ENCODE results near the gene OR52B6.
"Not testable (repeated sequence)": the region's sequence is repeated elsewhere in the genome, so short reads cannot be mapped to it uniquely, and the experiment has no call there.

Gene OR52B6

GRCh38 chr11:5580577-5580976 is at the start of gene OR52B6:
Gene OR52B6 (plus strand): TSS chr11:5580877. CDS start chr11:5580877, 0 bp downstream.
- no peak for FAIRE-seq

GRCh38 chr11:5531053-5531831 is 49.4 kb upstream of the OR52B6 start:
- FAIRE-seq = no peak

GRCh38 chr11:5534046-5534445 is 46.6 kb upstream of the OR52B6 start:
- no peak for FAIRE-seq

GRCh38 chr11:5536482-5536881 is 44.2 kb upstream of the OR52B6 start:
- FAIRE-seq = no peak

GRCh38 chr11:5541427-5541826 is 39.2 kb upstream of the OR52B6 start:
- no peak for FAIRE-seq

- FAIRE-seq = no peak
Observed at GRCh38 chr11:5546457-5546856, 34.2 kb upstream of the OR52B6 start.

- FAIRE-seq = no peak
Observed at GRCh38 chr11:5547982-5548381, 32.7 kb upstream of the OR52B6 start.

- no peak for FAIRE-seq
Observed at GRCh38 chr11:5548440-5548839, 32.2 kb upstream of the OR52B6 start, which contains the start of gene OR52H1. Gene OR52H1 (minus strand): TSS chr11:5548540. CDS start chr11:5545505, 3,035 bp downstream.

- no peak for FAIRE-seq
Observed at GRCh38 chr11:5550440-5551095, 30.1 kb upstream of the OR52B6 start.

GRCh38 chr11:5553343-5553742 is 27.3 kb upstream of the OR52B6 start:
- no peak for FAIRE-seq

GRCh38 chr11:5556596-5557188 is 24.0 kb upstream of the OR52B6 start:
- no peak for FAIRE-seq

- FAIRE-seq = no peak
Observed at GRCh38 chr11:5557751-5558150, 22.9 kb upstream of the OR52B6 start.

- FAIRE-seq = no peak
Observed at GRCh38 chr11:5564259-5565019, 16.2 kb upstream of the OR52B6 start.

GRCh38 chr11:5574654-5575053 is 6.0 kb upstream of the OR52B6 start:
- FAIRE-seq = no peak

- FAIRE-seq = no peak
Observed at GRCh38 chr11:5575152-5575551, 5.5 kb upstream of the OR52B6 start.

GRCh38 chr11:5577101-5577500 is 3.6 kb upstream of the OR52B6 start:
- FAIRE-seq = no peak

- FAIRE-seq = no peak
Observed at GRCh38 chr11:5581014-5581413, 337 bp downstream of the OR52B6 start.

- FAIRE-seq = not testable (repeated sequence)
Observed at GRCh38 chr11:5584458-5584857, 3.8 kb downstream of the OR52B6 start.

GRCh38 chr11:5589906-5590305 is 9.2 kb downstream of the OR52B6 start:
- FAIRE-seq = not testable (repeated sequence)

- no peak for FAIRE-seq
Observed at GRCh38 chr11:5591613-5592012, 10.9 kb downstream of the OR52B6 start.

GRCh38 chr11:5592615-5593014 is 11.9 kb downstream of the OR52B6 start:
- FAIRE-seq = no peak

GRCh38 chr11:5593146-5593545 is 12.5 kb downstream of the OR52B6 start:
- no peak for FAIRE-seq

- FAIRE-seq = no peak
Observed at GRCh38 chr11:5596607-5597201, 16.0 kb downstream of the OR52B6 start, which contains the start of gene TRIM6. Gene TRIM6 (plus strand): TSS chr11:5596637. CDS start chr11:5596898, 261 bp downstream.

Data from endometrium (tissue), 2 donors.